Natural killer cell (primary cell): ENCODE results near the gene KCNJ16. TPM values are rescaled to one million over a fixed set of nuclear protein-coding genes. Genes with fewer than 3 reads are reported as not detected.

Source experiments
- ATAC-seq, 3 donors: fragments of 150-1000 bp in 2 of 3; fragments of 200-7000 bp in 1 of 3; cut with Tn5 transposase; 1 replicate in 1 of 3; 2 replicates in 2 of 3; pipeline ENCODE4 v1.10.0; 2021; ENCODE audit warnings: mild to moderate bottlenecking in 2 of 3, moderate library complexity in 2 of 3
- DNase-seq, 2 donors: peaks; one replicate each; pipeline versions ENCODE4 v3.0.0 to v3.0.0-alpha.2; 2013 to 2021; ENCODE audit warnings: mixed read lengths in 1 of 2
- H3K27ac ChIP-seq: one replicate; pipeline ENCODE4 v1.5.1; 2013; ENCODE audit warnings: mild to moderate bottlenecking, low read length
- H3K27me3 ChIP-seq: one replicate; pipeline ENCODE4 v1.6.1; 2013; ENCODE audit warnings: low read length; ENCODE audit not compliant: control insufficient read depth, insufficient read depth
- H3K36me3 ChIP-seq: one replicate; pipeline ENCODE4 v1.6.1; 2013; ENCODE audit warnings: low read length; ENCODE audit not compliant: control insufficient read depth, insufficient read depth
- H3K4me1 ChIP-seq: one replicate; pipeline ENCODE4 v1.6.1; 2013; ENCODE audit warnings: low read length; ENCODE audit not compliant: control insufficient read depth, insufficient read depth
- H3K4me3 ChIP-seq: one replicate; pipeline ENCODE4 v1.5.1; 2013; ENCODE audit warnings: low read length
- H3K9me3 ChIP-seq: one replicate; pipeline ENCODE4 v1.6.1; 2013; ENCODE audit warnings: low read length; ENCODE audit not compliant: control insufficient read depth, insufficient read depth
- H3K27ac Mint-ChIP-seq, 2 donors: one replicate each; pipeline ENCODE4 v1.8.0; 2022; ENCODE audit warnings: mild to moderate bottlenecking in 2 of 2, mixed read lengths in 2 of 2, moderate library complexity in 1 of 2
- H3K27me3 Mint-ChIP-seq, 2 donors: one replicate each; pipeline ENCODE4 v1.8.0; 2022; ENCODE audit warnings: low read depth in 2 of 2, mixed read lengths in 2 of 2
- H3K36me3 Mint-ChIP-seq: one replicate; pipeline ENCODE4 v1.8.0; 2022; ENCODE audit warnings: mixed read lengths
- H3K4me1 Mint-ChIP-seq, 2 donors: one replicate each; pipeline ENCODE4 v1.8.0; 2022; ENCODE audit warnings: mixed read lengths in 2 of 2
- H3K4me3 Mint-ChIP-seq: one replicate; pipeline ENCODE4 v1.8.0; 2022; ENCODE audit warnings: mild to moderate bottlenecking, moderate library complexity, mixed read lengths
- H3K9me3 Mint-ChIP-seq, 2 donors: one replicate each; pipeline ENCODE4 v1.8.0; 2022; ENCODE audit warnings: mixed read lengths in 2 of 2
- CTCF ChIP-seq: fragments of 200-600 bp; IDR thresholded peaks from one replicate; pipeline ENCODE4 v1.8.0; 2022; ENCODE audit warnings: antibody characterized with exemption
- WGBS: methylation state at CpG from one replicate; pipeline ENCODE4 v1.1.7; 2013; ENCODE audit warnings: missing lambda C conversion rate; ENCODE audit not compliant: insufficient coverage; 5-methylcytosine and 5-hydroxymethylcytosine counted together
- intact Hi-C: fragments of 100-400 bp; cut with micrococcal nuclease; formaldehyde crosslinking; loops from one replicate; pipeline ENCODE4 v1.14.2; 2022
- total RNA-seq, 4 donors: library from RNA; stranded (reverse); fragments of 120-200 nt in 1 of 4; gene quantifications; one replicate each; pipeline versions ENCODE4 v1.2.3 to v1.2.4, GENCODE V29; 2013 to 2022

The KCNJ16 gene
- total RNA-seq, 3 donors from 2014 or later (not counting 1 experiment from before 2014, with no cell fraction given) = not detected

GRCh38 chr17:70128727-70129238 lies 53.8 kb downstream of the KCNJ16 start:
- Mint-ChIP-seq H3K9me3 (no peaks in the 10 kb centered on the region), H3K4me1 (no peaks in the 10 kb centered on the region), H3K4me3 (no peak overlapping the region), H3K27me3 (no peaks in the 10 kb centered on the region), H3K27ac (no peak overlapping the region), H3K36me3 (no peaks in the 10 kb centered on the region)
- H3K9me3 ChIP-seq = no peaks in the 10 kb centered on the region
- intact Hi-C loops = no loop called here
- no peak for TF ChIP-seq CTCF
- no peaks in the 10 kb centered on the region for H3K4me1 ChIP-seq
- no peak overlapping the region for H3K27ac ChIP-seq
- no peak for DNase-seq
- H3K27me3 ChIP-seq = no peaks in the 10 kb centered on the region
- H3K4me3 ChIP-seq = no peak overlapping the region
- no peak for ATAC-seq
- 97% methylated on average over 23 of the region's 23 CpGs for WGBS
- H3K36me3 ChIP-seq = no peaks in the 10 kb centered on the region

- H3K4me1 Mint-ChIP-seq = no peaks in the 10 kb centered on the region
- Histone ChIP-seq H3K4me3 (no peak overlapping the region), H3K9me3 (no peaks in the 10 kb centered on the region), H3K27me3 (no peaks in the 10 kb centered on the region), H3K27ac (no peak overlapping the region), H3K36me3 (no peaks in the 10 kb centered on the region), H3K4me1 (no peaks in the 10 kb centered on the region)
- no peaks in the 10 kb centered on the region for H3K9me3 Mint-ChIP-seq
- intact Hi-C loops = no loop called here
- no peaks in the 10 kb centered on the region for H3K27me3 Mint-ChIP-seq
- TF ChIP-seq CTCF = no peak
- no peak for ATAC-seq
- no peak overlapping the region for H3K27ac Mint-ChIP-seq
- H3K36me3 Mint-ChIP-seq = no peaks in the 10 kb centered on the region
- 64% methylated on average over 3 of the region's 3 CpGs for WGBS
- no peak overlapping the region for H3K4me3 Mint-ChIP-seq
- no peak for DNase-seq
Measured at GRCh38 chr17:70130289-70130688, 55.3 kb downstream of the KCNJ16 start.

DNA sequence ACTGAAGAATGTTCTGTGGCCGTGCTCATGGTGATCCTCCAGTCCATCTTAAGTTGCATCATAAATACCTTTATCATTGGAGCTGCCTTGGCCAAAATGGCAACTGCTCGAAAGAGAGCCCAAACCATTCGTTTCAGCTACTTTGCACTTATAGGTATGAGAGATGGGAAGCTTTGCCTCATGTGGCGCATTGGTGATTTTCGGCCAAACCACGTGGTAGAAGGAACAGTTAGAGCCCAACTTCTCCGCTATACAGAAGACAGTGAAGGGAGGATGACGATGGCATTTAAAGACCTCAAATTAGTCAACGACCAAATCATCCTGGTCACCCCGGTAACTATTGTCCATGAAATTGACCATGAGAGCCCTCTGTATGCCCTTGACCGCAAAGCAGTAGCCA lies 57.5 kb downstream of the KCNJ16 start:
- no peaks in the 10 kb centered on the region for H3K36me3 ChIP-seq
- no peak overlapping the region for H3K4me3 ChIP-seq
- WGBS = 97% methylated on average over 11 of the region's 11 CpGs
- no peaks in the 10 kb centered on the region for H3K9me3 Mint-ChIP-seq
- no peak overlapping the region for H3K27ac Mint-ChIP-seq
- DNase-seq (no peak), ATAC-seq (no peak)
- intact Hi-C loops = no loop called here
- H3K4me3 Mint-ChIP-seq = no peak overlapping the region
- no peaks in the 10 kb centered on the region for H3K4me1 ChIP-seq
- no peak for TF ChIP-seq CTCF
- no peaks in the 10 kb centered on the region for H3K9me3 ChIP-seq
- no peak overlapping the region for H3K27ac ChIP-seq
- H3K27me3 ChIP-seq = no peaks in the 10 kb centered on the region
- peaks cover 5 to 8% of the 10 kb centered on the region in 2 donors for H3K4me1 Mint-ChIP-seq
- no peaks in the 10 kb centered on the region for H3K36me3 Mint-ChIP-seq
- H3K27me3 Mint-ChIP-seq = no peaks in the 10 kb centered on the region

GRCh38 chr17:70134042-70134441 lies 59.0 kb downstream of the KCNJ16 start:
- 94% methylated on average over 8 of the region's 8 CpGs for WGBS
- intact Hi-C loops = no loop called here

More at GRCh38 chr17:70134042-70134441, 59.0 kb downstream of the KCNJ16 start:
- no peak for ATAC-seq
- H3K4me3 ChIP-seq = no peak overlapping the region
- H3K27ac Mint-ChIP-seq = no peak overlapping the region
- no peak for DNase-seq
- H3K27me3 ChIP-seq = no peaks in the 10 kb centered on the region
- H3K36me3 Mint-ChIP-seq = no peaks in the 10 kb centered on the region
- H3K27me3 Mint-ChIP-seq = no peaks in the 10 kb centered on the region
- H3K9me3 ChIP-seq = no peaks in the 10 kb centered on the region
- no peak overlapping the region for H3K27ac ChIP-seq
- H3K4me1 ChIP-seq = no peaks in the 10 kb centered on the region
- peaks cover 6 to 10% of the 10 kb centered on the region in 2 donors for H3K4me1 Mint-ChIP-seq
- no peaks in the 10 kb centered on the region for H3K36me3 ChIP-seq
- TF ChIP-seq CTCF = no peak
- no peak overlapping the region for H3K4me3 Mint-ChIP-seq
- H3K9me3 Mint-ChIP-seq = no peaks in the 10 kb centered on the region
